PFSK-1 (cell line): ENCODE results near the gene GHSR.

Experiments used
- POLR2AphosphoS5 ChIP-seq: IDR thresholded peaks from 2 replicates; pipeline ENCODE4 v1.6.1; 2012; ENCODE audit warnings: low read depth, mild to moderate bottlenecking, control low read depth, low read length, moderate library complexity
- SIN3A ChIP-seq: IDR thresholded peaks from 2 replicates; pipeline ENCODE4 v1.6.1; 2012; ENCODE audit warnings: mild to moderate bottlenecking, low read length, moderate library complexity, borderline replicate concordance; ENCODE audit not compliant: insufficient read depth
- TF ChIP-seq, protein P1 (sequence below), 2 experiments: IDR thresholded peaks; 2 replicates each; pipeline versions ENCODE4 v1.6.1 to v1.8.0; 2011 to 2012; ENCODE audit warnings: low read depth in 2 of 2, low read length in 2 of 2, control low read depth in 1 of 2, inconsistent platforms in 1 of 2, mild to moderate bottlenecking in 1 of 2, moderate library complexity in 1 of 2; ENCODE audit not compliant: insufficient read depth in 1 of 2

DNA sequence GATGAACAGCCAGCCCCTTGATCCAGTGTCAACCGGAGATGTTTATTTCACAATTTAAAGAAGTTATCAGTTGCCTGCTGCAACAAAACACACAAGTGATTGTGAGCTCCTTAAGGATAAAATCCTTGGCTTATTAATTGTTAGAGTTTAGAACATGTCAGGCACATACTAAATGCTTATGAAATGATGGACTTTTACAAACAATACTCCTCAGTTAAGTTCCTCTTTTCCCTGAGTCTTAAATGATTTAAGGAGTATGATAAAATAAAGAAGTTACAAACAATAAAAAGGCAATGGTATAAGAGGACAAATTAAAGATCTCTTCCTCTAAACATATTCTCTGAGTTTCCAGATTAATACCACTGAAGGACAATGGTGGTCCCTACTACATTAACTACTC lies 5.7 kb downstream of the GHSR start:
- no peak for TF ChIP-seq POLR2AphosphoS5
- TF ChIP-seq, protein P1, sequence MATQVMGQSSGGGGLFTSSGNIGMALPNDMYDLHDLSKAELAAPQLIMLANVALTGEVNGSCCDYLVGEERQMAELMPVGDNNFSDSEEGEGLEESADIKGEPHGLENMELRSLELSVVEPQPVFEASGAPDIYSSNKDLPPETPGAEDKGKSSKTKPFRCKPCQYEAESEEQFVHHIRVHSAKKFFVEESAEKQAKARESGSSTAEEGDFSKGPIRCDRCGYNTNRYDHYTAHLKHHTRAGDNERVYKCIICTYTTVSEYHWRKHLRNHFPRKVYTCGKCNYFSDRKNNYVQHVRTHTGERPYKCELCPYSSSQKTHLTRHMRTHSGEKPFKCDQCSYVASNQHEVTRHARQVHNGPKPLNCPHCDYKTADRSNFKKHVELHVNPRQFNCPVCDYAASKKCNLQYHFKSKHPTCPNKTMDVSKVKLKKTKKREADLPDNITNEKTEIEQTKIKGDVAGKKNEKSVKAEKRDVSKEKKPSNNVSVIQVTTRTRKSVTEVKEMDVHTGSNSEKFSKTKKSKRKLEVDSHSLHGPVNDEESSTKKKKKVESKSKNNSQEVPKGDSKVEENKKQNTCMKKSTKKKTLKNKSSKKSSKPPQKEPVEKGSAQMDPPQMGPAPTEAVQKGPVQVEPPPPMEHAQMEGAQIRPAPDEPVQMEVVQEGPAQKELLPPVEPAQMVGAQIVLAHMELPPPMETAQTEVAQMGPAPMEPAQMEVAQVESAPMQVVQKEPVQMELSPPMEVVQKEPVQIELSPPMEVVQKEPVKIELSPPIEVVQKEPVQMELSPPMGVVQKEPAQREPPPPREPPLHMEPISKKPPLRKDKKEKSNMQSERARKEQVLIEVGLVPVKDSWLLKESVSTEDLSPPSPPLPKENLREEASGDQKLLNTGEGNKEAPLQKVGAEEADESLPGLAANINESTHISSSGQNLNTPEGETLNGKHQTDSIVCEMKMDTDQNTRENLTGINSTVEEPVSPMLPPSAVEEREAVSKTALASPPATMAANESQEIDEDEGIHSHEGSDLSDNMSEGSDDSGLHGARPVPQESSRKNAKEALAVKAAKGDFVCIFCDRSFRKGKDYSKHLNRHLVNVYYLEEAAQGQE (IDR thresholded peaks at IDR 0.05; ENCODE audit: insufficient read depth in 1 of 2, low read depth in 2 of 2, low read length in 2 of 2) = no peak
- no peak for TF ChIP-seq SIN3A
